Spinal cord (tissue), 10 donors: Measurements from ENCODE around the gene CYP2B6. TPM values are rescaled to one million over a fixed set of nuclear protein-coding genes. Genes with fewer than 3 reads are reported as not detected.
"Not testable (repeated sequence)": the region's sequence is repeated elsewhere in the genome, so short reads cannot be mapped to it uniquely, and the experiment has no call there.

Experiments used
- DNase-seq, 6 donors: peaks; one replicate each; pipeline versions ENCODE4 v3.0.0 to v3.0.0-alpha.2; 2013 to 2015; ENCODE audit warnings: low spot score in 6 of 6, low read depth in 4 of 6
- H3K27ac ChIP-seq: one replicate; pipeline ENCODE4 v1.5.1; 2013; ENCODE audit warnings: low read depth, low read length, control low read depth
- H3K27me3 ChIP-seq: one replicate; pipeline ENCODE4 v1.6.1; 2013; ENCODE audit warnings: low read length; ENCODE audit not compliant: control insufficient read depth, insufficient read depth
- H3K36me3 ChIP-seq: one replicate; pipeline ENCODE4 v1.6.1; 2013; ENCODE audit warnings: low read length; ENCODE audit not compliant: control insufficient read depth, insufficient read depth
- H3K4me1 ChIP-seq: one replicate; pipeline ENCODE4 v1.6.1; 2013; ENCODE audit warnings: low read length; ENCODE audit not compliant: control insufficient read depth, insufficient read depth
- H3K4me3 ChIP-seq: one replicate; pipeline ENCODE4 v1.5.1; 2013; ENCODE audit warnings: low read depth, low read length, control low read depth
- H3K9me3 ChIP-seq: one replicate; pipeline ENCODE4 v1.6.1; 2013; ENCODE audit warnings: low read length; ENCODE audit not compliant: control insufficient read depth, insufficient read depth
- WGBS: methylation state at CpG from one replicate; pipeline ENCODE4 v1.1.5; 2013; ENCODE audit warnings: missing lambda C conversion rate; ENCODE audit not compliant: insufficient coverage; 5-methylcytosine and 5-hydroxymethylcytosine counted together
- polyA plus RNA-seq, 2 donors: library from polyadenylated mRNA; unstranded; fragments of 120-200 nt; gene quantifications; one replicate each; pipeline ENCODE4 v1.2.1, GENCODE V29; 2013; ENCODE audit not compliant: insufficient read length in 2 of 2
- total RNA-seq, 2 donors: library from RNA; depleted of rRNA in 1 of 2; stranded (reverse); fragments of 120-200 nt in 1 of 2; fragments of >200 nt in 1 of 2; gene quantifications; one replicate each; pipeline versions ENCODE4 v1.2.3 to v1.2.4, GENCODE V29; 2013 to 2014
- donor health status: healthy.

The CYP2B6 gene
- total and polyA plus RNA-seq, 4 donors = not detected

DNA sequence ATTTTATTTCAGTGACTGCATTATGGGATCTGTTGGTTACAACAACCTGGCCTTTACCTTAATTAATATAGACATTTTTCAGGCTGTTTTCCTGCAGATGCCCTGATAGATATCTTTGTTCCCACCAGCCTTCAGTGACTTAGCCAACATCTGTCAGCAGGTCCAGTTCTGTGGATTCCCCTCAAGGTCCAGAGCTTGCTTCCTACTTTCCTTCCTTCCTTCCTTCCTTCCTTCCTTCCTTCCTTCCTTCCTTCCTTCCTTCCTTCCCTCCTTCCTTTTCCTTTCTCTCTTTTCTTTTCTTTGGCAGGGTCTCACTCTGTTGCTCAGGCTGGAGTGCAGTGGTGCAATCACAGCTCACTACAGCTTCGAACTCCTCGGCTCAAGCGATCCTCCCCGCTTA is 14.4 kb upstream of the CYP2B6 start:
- Histone ChIP-seq H3K9me3 (no peaks in the 10 kb centered on the region), H3K36me3 (no peaks in the 10 kb centered on the region), H3K4me1 (no peaks in the 10 kb centered on the region), H3K27me3 (no peaks in the 10 kb centered on the region), H3K27ac (no peak overlapping the region), H3K4me3 (no peak overlapping the region)
- WGBS = no CpG with 5 or more reads among the region's 4 CpGs
- no peak for DNase-seq

DNA sequence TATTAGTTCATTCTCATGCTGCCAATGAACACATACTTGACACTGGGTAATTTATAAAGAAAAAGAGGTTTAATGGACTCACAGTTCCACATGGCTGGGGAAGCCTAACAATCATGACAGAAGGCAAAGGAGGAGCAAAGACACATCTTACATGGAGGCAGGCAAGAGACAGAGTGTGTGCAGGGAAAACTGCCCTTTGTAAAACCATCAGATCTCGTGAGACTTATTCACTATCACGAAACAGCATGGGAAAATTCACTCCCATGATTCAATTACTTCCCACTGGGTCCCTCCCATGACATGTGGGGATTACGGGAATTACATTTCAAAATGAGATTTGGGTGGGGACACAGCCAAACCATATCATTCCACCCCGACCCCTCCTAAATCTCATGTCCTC is 11.3 kb upstream of the CYP2B6 start:
- not testable (repeated sequence) for H3K27ac ChIP-seq, H3K36me3 ChIP-seq, H3K4me1 ChIP-seq, DNase-seq, H3K4me3 ChIP-seq, H3K27me3 ChIP-seq, H3K9me3 ChIP-seq
- WGBS = 84% methylated on average over 4 of the region's 4 CpGs

DNA sequence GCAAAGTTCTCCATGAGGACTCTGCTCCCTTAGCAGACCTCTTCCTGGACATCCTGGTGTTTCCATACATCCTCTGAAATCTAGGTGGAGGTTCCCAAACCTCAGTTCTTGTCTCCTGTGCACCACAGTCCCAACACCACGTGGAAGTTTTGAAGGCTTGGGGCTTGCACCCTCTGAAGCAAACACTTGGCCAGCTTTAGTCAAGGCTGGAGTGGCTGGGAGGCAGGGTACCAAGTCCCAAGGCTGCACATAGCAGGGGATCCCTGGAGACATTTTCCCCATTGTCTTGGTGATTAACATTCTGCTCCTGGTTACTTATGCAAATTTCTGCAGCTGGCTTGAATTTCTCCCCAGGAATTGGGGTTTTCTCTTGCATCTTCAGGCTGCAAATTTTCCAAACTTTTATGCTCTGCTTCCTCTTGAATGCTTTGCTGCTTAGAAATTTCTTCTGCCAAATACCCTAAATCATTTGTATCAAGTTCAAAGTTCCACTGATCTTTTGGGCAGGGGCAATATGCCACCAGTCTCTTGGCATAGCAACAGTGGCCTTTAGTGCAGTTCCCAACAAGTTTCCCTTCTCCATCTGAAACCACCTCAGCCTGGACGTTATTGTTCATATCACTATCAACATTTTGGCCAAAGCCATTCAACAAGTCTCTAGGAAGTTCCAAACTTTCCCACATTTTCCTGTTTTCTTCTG is 10.2 kb upstream of the CYP2B6 start:
- H3K4me1 ChIP-seq, H3K27ac ChIP-seq, H3K4me3 ChIP-seq, DNase-seq, H3K27me3 ChIP-seq, H3K36me3 ChIP-seq, H3K9me3 ChIP-seq: not testable (repeated sequence)
- 11% methylated on average over 2 of the region's 2 CpGs for WGBS

DNA sequence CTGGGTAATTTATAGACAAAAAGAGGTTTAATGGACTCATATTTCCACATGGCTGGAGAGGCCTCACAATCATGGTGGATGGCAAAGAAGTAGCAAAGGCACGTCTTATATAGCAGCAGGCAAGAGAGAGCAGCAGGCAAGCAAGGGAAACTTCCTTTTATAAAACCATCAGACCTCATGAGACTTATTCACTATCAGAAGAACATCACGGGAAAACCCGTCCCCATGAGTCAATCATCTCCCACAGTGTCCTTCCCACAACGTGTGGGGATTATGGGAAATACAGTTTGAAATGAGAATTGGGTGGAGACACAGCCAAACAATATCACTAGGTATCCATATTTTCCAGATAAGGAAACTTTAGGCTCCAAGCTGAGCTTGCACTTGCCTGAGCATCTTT is 9.5 kb upstream of the CYP2B6 start:
- Histone ChIP-seq H3K4me3 (no peak overlapping the region), H3K27ac (no peak overlapping the region), H3K9me3 (no peaks in the 10 kb centered on the region), H3K4me1 (no peaks in the 10 kb centered on the region), H3K36me3 (no peaks in the 10 kb centered on the region), H3K27me3 (no peaks in the 10 kb centered on the region)
- no CpG with 5 or more reads among the region's 4 CpGs for WGBS
- no peak for DNase-seq

DNA sequence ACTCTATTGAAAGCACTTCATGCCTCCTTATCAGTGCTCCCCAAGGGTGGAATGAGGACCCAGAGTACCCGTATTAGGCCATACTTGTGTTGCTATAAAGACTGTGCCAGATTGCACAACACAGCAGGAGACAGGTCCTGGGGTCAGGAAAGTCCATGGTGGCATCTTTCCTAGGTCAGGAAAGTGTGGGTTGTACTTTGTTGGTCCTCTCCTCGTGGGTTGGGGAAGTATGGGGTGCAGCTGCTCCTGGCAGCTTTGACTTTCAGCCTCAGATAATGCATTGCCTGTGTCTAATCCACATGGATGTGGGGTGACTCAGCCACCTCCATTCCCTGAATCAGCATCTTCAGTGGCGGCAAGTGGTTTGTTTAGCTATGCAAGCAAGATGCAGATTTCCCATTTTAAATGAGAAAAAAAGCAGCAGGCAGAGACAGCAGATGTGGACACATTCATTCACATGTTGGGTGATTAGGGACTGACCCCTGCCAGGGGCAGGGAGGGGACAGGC is 8.4 kb upstream of the CYP2B6 start:
- no peaks in the 10 kb centered on the region for H3K36me3 ChIP-seq
- WGBS = 0% methylated on average over 1 of the region's 3 CpGs
- no peaks in the 10 kb centered on the region for H3K27me3 ChIP-seq
- H3K4me3 ChIP-seq = no peak overlapping the region
- DNase-seq = no peak
- no peak overlapping the region for H3K27ac ChIP-seq
- H3K4me1 ChIP-seq = no peaks in the 10 kb centered on the region
- H3K9me3 ChIP-seq = no peaks in the 10 kb centered on the region

DNA sequence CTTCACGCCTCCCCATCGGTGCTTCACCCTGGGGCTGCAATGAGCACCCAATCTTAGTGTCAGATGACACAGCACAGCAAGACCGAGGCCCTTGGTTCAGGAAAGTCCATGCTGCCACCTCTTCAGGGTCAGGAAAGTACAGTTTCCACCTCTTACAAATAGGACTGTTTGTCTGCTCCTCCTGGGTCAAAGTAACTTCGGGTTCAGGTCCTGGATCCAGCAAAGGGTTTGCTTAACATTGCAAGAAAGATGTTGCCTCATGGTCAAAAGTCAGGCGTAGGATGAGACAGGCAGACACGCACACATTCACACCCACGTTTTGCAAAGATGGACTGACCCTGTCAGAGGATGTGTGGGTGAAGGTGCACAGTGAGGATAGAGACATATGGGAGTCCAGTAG is 1.6 kb upstream of the CYP2B6 start:
- no peaks in the 10 kb centered on the region for H3K36me3 ChIP-seq
- H3K4me3 ChIP-seq = no peak overlapping the region
- no peaks in the 10 kb centered on the region for H3K4me1 ChIP-seq
- DNase-seq = no peak
- no peaks in the 10 kb centered on the region for H3K27me3 ChIP-seq
- WGBS = 84% methylated on average over 7 of the region's 7 CpGs
- no peaks in the 10 kb centered on the region for H3K9me3 ChIP-seq
- H3K27ac ChIP-seq = no peak overlapping the region

DNA sequence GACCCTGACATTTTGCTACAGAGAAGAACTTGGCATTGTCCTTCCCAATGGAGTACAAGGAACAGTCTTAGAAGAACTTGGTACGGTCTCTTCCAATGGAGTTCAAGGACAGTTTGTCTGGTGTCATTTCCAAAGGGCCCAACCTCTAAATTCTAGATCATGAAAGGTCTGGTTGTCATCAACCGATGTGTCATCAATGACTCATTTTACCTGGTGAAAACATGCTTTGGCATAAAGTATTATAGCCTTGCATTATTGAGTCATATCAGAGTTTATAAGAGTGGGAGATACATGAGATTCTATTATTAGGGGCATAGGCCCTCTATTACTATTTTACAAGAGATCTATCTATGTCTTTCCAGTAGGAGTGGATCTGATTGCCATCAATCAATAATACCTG is 4.3 kb downstream of the CYP2B6 start:
- 80% methylated on average over 1 of the region's 2 CpGs for WGBS
- Histone ChIP-seq H3K4me1 (no peaks in the 10 kb centered on the region), H3K9me3 (no peaks in the 10 kb centered on the region), H3K36me3 (no peaks in the 10 kb centered on the region), H3K4me3 (no peak overlapping the region), H3K27ac (no peak overlapping the region), H3K27me3 (no peaks in the 10 kb centered on the region)
- DNase-seq = no peak

DNA sequence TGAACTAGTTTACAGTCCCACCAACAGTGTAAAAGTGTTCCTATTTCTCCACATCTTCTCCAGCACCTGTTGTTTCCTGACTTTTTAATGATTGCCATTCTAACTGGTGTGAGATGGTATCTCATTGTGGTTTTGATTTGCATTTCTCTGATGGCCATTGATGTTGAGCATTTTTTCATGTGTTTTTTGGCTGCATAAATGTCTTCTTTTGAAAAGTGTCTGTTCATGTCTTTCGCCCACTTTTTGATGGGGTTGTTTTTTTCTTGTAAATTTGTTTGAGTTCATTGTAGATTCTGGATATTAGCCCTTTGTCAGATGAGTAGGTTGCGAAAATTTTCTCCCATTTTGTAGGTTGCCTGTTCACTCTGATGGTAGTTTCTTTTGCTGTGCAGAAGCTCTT is 7.9 kb downstream of the CYP2B6 start:
- no CpG with 5 or more reads among the region's 2 CpGs for WGBS
- H3K27me3 ChIP-seq = not testable (repeated sequence)

DNA sequence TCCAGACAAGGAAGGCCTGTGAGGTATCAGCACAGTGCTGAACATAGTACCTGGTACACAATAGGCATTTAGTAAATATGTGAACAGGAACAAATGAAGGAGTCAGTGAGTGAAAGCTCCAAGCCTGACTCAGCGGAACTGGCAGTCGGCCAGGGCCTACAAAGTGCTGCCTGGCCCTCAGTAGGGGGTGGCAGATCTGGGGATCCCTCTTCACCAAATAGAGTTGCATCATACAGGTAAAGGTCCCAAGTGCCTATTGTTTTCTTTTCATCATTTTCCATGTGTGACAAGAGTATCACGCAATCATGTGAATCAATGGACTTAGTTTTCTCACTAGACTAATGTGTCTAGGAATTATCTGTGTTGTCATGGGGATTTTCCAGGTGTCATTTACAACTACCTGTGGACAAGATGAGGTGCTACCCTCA is 9.2 kb downstream of the CYP2B6 start:
- Histone ChIP-seq H3K4me3 (no peak overlapping the region), H3K27ac (no peak overlapping the region), H3K27me3 (no peaks in the 10 kb centered on the region), H3K9me3 (no peaks in the 10 kb centered on the region), H3K4me1 (no peaks in the 10 kb centered on the region), H3K36me3 (no peaks in the 10 kb centered on the region)
- no peak for DNase-seq
- no CpG with 5 or more reads among the region's 3 CpGs for WGBS

More for the DNA sequence above, 7.9 kb downstream of the CYP2B6 start:
- H3K9me3 ChIP-seq, H3K27ac ChIP-seq, H3K4me1 ChIP-seq, DNase-seq, H3K4me3 ChIP-seq, H3K36me3 ChIP-seq: not testable (repeated sequence)

DNA sequence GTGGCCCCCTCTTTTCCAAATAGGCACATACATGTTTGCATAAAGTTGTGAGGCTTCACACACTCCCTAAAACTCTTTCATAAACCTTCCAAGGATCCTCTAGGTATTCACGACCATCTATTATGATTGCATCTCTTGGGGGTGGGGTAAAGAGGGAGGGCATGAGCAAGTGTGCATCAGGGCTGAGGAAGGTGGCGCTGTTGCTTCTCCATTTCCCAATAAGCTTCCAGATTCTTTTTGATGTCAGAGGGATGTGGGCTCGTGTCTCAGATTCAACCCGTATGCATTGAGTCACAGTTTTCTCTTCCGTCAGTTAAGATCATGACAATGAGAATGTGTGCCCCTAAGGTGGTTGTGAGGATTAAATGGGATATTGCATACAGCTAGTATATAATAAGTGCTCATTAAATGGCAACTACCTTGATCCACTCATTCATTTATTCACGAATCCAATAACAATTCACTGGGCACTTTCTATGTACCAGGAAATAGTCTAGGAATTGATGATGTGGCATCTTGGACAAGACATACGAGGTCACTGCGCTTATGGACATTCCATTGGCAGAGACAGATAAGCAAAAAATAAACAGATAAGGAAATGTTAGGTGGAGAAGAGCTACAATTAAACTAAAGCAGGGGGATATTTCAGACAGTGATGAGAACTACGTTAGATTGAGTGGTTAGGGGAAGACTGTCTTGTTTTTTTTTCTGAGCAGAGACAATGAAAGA is 10.3 kb downstream of the CYP2B6 start:
- 90% methylated on average over 5 of the region's 9 CpGs for WGBS
- no peaks in the 10 kb centered on the region for H3K4me1 ChIP-seq

More for the DNA sequence above, 10.3 kb downstream of the CYP2B6 start:
- H3K4me3 ChIP-seq = no peak overlapping the region
- no peak for DNase-seq
- no peaks in the 10 kb centered on the region for H3K36me3 ChIP-seq
- no peaks in the 10 kb centered on the region for H3K9me3 ChIP-seq
- H3K27me3 ChIP-seq = no peaks in the 10 kb centered on the region
- H3K27ac ChIP-seq = no peak overlapping the region
